Suppressor macrophage (primary cell): Measurements from ENCODE around the gene TACC3.

Source experiments
- DNase-seq, 4 experiments: peaks; one replicate each; pipeline ENCODE4 v3.0.0-alpha.2; 2020 to 2022

Gene TACC3

DNA sequence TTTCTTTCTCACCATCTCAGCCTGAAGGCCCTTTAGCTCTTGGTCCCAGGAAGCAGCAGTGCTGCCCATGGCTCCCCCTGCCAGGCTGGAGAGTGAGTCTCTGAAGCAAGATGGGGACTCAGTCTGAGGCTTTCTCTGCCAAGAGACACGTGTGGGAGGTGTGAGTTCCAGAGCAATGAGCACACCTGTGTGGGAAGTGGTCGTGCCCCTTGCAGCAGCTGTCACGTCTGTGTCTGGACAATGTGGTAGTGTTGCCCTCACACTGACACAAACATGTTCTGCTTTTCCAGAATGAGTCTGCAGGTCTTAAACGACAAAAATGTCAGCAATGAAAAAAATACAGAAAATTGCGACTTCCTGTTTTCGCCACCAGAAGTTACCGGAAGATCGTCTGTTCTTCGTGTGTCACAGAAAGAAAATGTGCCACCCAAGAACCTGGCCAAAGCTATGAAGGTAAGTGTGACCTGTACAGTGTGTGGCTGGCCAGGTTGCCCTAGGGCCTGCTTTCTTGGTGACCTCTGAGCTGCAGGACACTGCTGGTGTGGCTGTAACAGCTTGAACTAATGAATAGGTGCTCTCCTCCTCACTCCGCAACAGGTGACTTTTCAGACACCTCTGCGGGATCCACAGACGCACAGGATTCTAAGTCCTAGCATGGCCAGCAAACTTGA is 1.9 kb downstream of the TACC3 start:
- peak; percentile 67 to 89 (median 78) for DNase-seq

DNA sequence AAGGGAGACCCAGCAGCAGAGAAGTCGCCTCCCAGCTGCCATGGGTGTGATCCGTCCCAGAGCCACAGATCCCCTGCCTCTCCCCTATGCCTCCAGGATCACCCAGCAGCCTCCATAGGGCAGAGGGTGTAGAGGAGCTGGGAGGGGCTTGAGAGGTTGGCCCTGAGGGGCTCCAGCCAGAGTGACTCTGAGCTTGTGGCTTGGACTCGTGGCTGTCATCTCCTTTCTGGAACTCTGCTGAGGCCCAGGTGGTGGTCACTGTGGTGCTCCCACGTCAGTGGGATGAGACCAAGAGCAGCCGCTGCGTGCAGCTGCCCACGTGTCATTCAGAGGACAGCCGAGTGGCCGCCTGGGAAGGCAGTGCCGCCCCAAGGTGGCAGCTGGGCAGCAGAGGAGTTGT is 4.2 kb downstream of the TACC3 start:
- no peak for DNase-seq

DNA sequence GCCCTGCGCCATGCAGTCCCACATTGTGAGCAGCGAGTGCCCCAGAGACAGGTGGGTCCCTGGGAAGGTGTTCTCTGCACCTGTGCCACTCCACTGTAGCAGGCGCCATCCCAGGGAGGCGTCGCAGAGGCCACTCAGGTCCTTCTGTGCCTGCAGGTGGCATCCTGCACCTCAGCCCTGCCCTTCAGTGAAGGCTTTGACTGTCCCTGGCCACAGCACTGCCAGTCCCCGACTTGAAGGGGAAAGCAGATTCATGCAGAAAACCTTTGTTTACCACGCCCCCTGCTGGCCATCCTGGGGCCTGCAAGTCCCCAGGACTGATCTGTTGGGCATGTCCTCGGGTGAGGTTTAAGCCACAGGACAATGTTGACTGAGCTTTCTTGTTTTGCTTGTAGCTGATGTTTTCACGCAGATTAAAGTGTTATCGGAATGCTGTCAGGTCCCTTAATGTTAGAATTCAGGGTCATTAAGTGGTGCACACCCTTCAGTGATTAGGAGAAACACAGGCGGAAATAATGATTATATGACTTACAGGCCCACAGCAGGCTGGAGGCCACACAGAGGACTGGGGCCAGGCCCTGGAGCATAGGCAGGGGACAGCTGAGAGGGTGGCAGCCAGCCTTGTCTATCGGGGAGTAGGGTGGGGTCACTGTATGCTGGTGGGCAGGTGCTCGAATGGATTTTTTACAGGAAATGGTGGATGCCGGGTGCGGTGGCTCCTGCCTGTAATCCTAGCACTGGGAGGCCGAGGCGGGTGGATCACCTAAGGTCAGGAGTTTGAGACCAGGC is 5.0 kb downstream of the TACC3 start:
- peak; percentile 92 to 97 (median 94) for DNase-seq

DNA sequence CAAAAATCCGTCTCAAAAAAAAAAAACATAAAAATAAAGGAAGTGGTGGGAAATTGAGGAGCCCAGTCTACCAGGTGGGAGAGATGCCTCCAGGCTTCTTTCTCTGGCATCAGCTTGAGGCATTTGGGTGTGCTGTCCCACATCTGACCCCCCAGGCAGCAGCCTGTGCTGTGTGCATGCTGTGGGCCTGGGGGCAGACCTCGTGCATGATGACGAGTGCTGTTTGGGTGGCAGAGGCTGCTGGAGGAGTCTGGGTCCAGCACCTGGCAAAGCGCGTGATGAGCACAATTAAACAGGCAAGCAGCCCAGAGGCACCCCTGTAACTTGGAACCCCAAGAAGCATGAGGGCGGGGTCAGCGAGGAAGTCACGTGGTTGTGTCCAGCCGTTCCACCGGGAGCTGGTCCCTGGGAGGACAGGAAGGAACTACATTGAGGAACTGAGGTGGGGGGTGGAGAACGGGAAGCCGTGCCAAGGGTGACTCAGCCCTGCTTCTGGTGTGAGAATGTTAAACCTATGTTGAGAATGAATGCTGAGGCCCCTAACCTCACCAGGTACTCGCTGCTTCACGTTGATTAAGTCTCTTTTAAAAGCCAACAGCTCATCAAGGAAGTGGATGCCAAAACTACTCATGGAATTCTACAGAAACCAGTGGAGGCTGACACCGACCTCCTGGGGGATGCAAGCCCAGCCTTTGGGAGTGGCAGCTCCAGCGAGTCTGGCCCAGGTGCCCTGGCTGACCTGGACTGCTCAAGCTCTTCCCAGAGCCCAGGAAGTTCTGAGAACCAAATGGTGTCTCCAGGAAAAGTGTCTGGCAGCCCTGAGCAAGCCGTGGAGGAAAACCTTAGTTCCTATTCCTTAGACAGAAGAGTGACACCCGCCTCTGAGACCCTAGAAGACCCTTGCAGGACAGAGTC is 6.1 kb downstream of the TACC3 start:
- DNase-seq, result peak; percentile 88 to 94 (median 92)

DNA sequence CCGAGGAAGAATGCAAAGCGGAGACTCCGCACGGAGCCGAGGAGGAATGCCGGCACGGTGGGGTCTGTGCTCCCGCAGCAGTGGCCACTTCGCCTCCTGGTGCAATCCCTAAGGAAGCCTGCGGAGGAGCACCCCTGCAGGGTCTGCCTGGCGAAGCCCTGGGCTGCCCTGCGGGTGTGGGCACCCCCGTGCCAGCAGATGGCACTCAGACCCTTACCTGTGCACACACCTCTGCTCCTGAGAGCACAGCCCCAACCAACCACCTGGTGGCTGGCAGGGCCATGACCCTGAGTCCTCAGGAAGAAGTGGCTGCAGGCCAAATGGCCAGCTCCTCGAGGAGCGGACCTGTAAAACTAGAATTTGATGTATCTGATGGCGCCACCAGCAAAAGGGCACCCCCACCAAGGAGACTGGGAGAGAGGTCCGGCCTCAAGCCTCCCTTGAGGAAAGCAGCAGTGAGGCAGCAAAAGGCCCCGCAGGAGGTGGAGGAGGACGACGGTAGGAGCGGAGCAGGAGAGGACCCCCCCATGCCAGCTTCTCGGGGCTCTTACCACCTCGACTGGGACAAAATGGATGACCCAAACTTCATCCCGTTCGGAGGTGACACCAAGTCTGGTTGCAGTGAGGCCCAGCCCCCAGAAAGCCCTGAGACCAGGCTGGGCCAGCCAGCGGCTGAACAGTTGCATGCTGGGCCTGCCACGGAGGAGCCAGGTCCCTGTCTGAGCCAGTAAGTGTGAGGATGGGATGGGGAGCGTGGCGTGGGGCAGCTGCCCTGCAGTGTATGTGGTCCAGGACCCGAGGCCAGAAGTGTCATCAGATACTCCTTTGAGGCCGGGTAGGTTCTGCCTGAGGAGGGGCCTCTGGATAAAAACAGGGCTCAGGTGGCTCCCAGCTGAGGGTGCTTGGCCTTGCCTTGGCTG is 7.0 kb downstream of the TACC3 start:
- DNase-seq, result no peak

DNA sequence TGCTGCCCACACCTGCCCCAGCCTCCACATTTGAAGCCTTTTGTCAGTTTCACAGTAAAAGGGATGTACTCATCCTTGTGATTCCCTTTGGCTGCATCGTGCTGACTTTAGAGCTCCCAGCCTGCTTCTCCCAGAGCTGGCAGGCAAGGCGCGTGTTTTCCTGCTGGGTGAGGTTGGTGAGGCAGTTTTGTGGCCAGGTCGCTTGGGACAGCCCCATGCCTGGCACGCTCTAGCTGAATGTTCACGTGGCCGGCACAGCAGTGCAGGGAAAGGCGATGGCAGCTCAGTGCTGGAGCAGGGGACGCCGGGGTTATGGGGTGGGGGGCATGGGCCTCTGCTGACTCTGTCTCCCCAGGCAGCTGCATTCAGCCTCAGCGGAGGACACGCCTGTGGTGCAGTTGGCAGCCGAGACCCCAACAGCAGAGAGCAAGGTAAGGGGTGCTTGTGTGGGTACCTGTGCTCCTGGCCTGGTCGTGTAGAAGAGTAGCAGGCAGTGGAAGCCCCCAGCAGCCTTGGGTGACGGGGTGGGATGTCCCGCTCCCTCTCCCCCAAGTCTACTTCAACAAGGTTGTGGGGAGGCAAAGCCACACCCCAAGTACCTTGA is 9.3 kb downstream of the TACC3 start:
- no peak for DNase-seq

DNA sequence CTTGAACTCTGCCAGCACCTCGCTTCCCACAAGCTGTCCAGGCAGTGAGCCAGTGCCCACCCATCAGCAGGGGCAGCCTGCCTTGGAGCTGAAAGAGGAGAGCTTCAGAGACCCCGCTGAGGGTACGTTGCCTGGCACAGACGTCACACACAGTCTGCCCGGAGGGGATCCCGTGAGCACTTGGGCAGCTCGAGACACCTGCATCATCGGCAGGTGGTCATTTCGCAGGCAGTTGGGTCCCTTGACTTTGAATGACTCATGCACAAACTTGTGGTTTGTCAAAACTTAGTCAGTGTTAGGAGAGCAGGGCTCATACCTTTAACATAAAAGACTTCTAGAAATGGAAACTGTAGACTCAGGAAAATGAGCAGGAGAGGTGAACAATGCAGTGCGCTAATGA is 9.9 kb downstream of the TACC3 start:
- no peak for DNase-seq

DNA sequence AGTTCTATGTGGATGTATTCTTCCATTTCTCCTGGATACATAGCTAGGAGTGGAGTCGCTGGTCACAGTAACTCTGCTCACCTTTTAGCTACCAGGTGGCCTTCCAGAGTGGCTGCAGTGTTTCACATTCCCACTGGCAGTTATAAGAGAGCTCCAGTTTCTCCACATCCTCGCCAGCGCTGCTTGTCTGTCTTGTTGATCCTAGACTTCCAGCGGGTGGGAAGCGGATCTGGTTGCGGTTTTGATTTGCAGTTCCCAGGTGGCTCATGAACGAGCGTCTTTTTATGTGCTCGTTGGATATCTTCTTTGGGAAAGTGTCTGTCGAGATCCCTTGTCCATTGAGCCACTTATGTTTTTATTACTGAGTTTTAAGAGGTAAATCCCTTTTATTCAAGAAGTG is 11.6 kb downstream of the TACC3 start:
- no peak for DNase-seq

DNA sequence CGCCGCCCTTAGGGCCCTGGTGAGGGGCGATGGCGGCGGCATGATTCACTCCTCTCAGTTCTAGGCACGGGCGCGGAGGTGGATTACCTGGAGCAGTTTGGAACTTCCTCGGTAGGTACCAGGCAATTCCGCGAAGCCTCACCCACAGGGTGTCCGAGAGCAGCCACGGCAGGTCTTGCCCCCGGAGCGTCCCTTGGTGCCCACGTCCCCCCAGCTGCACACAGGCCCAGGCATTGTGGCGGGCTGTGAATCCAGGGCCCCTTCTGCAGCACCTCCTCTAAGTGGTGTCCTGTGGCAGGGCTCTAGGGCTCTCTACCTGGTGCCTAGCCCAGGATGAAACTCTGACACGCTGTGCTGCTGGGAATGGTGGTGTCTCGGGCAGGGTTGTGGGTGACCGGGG is 13.9 kb downstream of the TACC3 start:
- no peak for DNase-seq

DNA sequence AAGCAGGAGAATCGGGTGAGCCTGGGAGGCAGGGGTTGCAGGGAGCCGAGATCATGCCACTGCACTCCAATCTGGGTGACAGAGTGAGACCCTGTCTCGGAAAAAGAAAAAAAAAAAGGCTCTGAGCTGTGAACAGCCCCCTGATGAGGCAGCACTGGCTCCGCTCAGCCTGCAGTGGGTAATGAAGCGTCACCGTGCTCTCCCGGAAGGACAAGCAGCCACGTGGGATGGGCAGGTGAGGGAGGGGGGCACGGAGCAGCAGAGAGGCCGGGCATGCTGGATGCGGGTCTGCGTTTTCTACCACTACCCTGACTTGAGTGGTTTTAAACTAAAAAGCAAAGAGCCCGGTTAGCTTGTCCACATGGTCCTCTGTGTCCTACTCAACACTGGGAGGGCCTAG is 15.5 kb downstream of the TACC3 start:
- no peak for DNase-seq

DNA sequence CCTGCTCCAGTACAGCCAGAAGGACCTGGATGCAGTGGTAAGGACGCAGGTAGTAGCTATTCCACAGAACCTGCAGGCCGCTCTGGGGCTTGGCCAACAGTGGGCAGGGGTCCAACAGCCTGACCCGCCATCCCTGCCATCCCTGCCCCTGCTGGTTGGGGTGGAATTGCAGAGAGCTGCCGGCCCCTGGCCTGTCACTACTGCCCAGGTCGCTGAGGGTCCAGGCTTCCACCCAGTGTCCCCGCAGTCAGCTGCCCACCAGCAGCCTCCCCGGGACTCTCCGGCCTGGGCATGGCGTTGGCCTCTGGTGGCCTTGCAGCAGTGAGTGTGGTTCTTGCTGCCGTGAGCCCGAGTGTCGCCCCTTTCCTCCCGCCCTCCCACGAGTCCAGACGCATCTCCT is 16.3 kb downstream of the TACC3 start:
- no peak for DNase-seq

DNA sequence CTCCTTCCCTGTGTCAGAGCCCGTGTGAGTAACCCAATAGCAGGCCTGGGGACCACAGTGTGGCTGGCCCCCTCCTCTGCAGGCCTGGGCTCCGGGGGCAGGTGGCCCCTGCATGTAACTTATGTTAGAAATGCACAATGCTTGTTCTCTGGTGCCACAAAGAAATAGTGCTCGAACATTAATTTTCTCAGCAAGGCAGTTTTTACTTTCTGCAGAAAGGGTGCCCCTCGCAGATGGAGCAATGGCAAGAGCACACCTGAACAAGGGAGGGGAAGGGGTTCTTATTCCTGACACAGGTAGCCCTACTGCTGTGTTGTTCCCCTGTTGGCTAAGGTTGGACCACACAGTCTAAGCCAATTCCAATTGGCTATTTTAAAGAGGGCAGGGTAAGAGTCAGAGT is 17.1 kb downstream of the TACC3 start:
- no peak for DNase-seq

DNA sequence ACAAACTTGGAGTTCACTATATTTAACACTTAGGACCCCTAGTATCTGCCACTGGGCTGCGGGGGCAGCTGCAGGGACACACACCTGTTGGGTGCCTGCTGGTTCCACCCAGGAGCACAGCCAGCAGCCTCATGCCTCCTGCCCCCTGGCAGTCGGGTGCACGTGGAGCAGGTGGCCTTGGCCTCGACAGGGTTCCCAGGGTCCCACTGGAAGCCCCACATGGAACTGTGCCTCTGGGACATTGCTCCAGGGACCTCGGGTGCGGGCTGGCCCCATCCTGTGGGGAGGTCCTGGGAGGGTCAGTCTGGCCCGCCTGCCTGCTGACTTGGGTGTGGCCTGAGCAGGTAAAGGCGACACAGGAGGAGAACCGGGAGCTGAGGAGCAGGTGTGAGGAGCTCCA is 18.0 kb downstream of the TACC3 start:
- DNase-seq, result no peak

DNA sequence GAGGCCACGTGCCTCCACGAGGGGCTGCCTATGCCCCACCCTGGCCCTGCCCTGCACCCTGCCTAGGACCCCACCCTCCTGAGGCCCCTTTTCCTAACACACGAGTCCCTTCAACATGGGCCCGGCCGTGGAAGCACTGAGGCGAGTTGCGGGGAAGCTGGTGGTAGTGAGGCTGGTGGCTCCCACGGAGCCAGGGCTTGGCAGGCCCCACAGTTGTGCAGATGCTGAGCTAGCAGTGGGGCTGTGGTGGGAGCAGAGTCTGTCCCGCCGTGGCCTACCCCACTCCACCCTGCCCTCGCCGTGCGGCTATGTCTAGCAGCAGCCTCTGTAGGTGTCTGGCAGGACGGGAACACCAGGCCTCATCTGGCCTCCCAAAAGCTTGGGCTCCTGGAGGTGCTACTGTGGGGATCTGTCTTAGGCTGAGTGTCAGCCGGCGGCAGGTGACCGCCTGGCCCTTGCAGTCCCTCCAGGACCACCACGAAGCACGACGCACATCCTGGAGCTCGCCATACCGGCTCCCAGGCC is 18.8 kb downstream of the TACC3 start:
- no peak for DNase-seq

DNA sequence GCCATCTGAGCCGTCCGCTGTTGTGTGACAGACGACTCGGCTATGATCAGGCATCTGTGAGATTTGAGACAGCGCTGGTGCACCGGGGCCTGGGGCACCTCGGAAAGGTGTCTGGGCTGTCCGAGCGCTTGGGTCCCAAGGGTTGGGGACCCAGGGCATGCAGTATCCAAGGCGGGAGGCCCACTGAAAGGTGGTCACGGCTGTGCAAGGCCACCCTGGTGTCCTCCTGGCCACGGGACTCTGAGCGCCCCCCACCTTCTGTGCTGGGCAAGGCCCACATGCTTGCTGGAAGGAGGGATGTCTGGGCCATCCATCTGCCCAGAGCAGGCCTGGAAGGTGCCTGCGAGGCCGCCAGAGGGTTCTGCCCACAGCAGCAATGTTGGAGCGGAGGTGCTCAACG is 19.9 kb downstream of the TACC3 start:
- DNase-seq, result no peak

DNA sequence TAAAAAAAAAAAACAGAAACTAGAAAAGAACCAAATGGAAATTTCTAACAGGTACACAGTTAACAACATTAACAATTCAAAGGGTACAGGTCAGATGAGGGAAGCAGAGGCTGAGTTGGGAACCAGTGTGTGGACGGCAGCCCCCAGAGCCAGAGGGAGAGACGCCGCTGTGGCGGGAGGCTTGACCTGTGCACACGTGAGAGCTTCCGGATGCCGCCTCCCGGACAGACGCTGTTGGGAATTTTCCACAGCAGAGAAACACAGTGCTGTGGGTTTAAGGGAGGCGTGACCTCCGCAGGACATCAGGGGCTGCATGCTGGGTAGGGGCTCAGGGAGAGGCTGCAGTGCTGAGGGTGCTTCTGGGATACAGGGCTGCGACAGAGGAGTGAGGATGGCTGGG is 22.2 kb downstream of the TACC3 start:
- DNase-seq, result no peak

DNA sequence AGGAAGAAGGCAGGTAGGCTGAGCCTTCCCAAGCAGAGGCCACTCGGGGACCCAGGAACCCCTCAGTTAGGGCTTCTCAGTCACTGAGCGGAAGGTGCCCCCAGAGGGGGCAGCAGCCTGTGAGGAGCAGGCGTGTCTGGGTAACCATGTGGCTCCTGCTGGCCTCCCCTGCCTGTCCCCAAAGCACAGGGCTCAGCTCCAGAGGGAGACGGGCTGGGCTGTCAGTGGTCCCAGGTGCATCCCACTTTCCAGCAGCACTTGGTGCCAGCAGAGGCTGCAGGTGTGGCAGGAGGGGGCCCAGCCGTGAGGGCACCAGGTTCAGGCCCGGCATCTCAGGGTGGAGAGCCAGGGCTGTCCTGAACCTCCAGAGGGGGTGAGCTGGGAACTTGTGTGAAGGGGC is 22.7 kb downstream of the TACC3 start:
- no peak for DNase-seq

DNA sequence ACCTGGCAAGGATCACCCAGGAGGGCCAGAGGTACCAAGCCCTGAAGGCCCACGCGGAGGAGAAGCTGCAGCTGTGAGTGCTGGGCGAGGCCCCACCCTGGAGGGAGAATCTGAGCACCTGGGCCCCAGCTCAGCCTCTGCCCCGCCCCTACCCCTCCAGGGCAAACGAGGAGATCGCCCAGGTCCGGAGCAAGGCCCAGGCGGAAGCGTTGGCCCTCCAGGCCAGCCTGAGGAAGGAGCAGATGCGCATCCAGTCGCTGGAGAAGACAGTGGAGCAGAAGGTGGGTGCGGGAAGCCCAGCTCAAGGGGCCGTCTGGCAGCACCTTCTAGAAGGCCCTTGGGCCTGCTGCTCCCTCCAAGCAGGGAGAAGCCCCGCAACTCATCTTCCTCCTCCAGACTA is 23.2 kb downstream of the TACC3 start:
- DNase-seq, result no peak

DNA sequence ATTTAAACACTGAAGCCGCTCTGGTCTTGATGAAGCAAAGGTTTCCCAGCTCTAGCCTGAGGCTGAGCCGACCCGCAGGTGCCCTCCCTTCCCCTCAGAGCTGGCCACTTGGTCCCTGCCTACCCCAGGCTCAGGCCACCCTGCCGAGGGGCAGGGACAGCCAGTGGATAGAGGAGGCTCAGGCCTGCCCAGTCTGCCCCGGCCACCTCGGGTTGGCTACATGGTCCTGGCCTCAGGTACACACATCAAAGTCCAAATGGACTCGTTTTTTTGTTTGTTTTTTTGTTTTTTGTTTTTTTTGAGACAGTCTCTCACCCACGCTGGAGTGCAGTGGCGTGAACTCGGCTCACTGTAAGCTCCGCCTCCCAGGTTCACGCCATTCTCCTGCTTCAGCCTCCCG is 23.8 kb downstream of the TACC3 start:
- DNase-seq, result no peak

DNA sequence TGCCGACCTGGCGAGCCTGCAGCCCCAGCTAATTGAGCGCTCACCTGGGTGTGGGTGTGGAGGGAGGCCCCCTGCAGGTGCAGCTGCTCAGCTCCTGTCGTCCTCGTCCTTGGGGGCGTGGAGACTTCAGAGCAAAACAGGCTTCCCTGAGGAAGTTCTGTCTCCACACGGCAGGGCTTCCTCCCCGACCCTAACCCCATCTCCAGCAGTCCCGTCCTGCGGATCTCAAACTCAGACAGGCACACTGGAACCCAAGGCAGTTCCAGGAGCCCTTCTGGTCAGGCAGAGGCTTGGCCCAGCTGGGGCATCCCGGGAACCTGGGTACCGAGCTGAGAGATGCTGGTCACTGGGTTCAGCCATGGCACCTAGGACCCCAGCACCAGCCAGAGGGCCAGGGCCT is 24.4 kb downstream of the TACC3 start:
- DNase-seq, result no peak

DNA sequence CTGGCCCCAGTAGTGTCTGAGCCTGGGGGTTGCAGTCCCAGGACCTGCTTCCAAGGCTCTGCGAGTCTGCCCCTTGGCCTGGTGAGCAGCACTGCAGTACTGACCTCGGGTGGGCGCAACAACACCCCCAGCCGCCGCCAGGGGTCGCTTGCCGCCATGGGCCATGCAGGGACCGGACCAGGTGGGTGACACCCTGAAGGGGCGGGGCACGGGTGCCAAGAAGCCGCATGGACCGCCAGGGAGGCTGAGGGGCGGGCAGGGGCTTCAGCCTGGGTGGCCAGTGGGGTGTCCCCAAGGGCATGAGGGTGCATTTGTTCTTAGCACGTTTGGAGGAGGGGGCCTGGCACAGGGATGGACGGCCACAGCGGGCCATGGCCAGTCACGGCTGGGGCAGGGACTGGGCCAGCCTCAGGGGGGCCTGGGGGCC is 25.0 kb downstream of the TACC3 start:
- DNase-seq, result peak; percentile 71 to 86 (median 74)
